GM21723 (cell line): ENCODE results near the gene LCMT1.

Experiments used
- ATAC-seq: cut with Tn5 transposase; IDR thresholded peaks from one replicate; pipeline ENCODE4 v1.9.1; 2021; ENCODE audit warnings: mild to moderate bottlenecking, moderate library complexity; ENCODE audit not compliant: unreplicated experiment

The LCMT1 gene

GRCh38 chr16:25192096-25192495, 80.6 kb downstream of the LCMT1 start:
- ATAC-seq = no peak

GRCh38 chr16:25194273-25194878, 82.8 kb downstream of the LCMT1 start:
- ATAC-seq = no peak

DNA sequence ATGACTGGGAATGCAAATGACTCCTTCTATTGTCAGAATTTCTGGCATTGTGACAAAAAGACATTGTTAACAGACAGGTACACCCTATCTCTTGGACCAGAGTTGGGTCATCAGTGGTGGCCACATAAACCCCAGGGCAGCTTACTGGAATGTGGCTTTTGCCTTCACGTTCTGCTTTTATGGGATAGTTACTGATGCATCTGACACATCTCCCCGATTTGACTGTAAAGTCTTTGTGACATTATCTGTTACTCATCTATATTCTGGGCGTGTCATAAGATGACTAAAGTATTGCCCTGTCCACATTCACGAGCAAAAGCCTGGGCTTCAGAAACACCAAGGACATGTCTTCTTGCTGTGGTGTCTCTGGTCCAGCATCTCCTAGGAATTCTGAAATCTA, 86.5 kb downstream of the LCMT1 start:
- no peak for ATAC-seq

DNA sequence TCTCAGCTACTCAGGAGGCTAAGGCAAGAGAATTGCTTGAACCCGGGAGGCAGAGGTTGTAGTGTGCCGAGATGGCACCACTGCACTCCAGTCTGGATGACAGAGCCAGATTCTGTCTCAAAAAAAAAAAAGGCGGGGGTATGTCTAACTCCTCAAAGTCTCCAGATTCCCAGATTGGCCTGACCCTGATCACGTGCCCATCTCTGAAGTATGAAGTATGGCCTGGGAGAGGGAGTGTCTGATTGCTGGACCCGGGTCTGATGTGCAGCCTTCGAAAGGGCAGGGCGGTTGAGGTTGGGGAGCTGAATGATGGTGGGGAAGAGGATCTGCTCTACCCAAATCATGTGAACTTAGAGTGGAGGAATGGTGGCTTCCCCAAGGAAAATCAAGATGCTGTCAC, 87.9 kb downstream of the LCMT1 start:
- ATAC-seq = no peak

DNA sequence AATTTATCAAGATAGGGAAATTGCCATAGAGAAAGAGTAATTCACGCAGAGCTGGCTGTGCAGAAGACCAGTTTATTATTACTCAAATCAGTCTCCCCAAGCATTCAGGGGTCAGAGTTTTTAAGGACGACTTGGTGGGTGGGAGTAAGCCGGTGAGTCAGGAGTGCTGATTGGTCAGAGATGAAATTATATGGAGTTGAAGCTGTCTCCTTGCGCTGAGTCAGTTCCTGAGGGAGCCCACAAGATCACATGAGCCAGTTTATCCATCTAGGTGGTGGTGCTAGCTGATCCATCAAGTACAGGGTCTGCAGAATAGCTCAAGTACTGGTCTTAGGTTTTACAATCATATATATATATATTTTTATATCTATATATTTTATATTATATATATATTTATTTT, 99.2 kb downstream of the LCMT1 start:
- ATAC-seq = no peak

DNA sequence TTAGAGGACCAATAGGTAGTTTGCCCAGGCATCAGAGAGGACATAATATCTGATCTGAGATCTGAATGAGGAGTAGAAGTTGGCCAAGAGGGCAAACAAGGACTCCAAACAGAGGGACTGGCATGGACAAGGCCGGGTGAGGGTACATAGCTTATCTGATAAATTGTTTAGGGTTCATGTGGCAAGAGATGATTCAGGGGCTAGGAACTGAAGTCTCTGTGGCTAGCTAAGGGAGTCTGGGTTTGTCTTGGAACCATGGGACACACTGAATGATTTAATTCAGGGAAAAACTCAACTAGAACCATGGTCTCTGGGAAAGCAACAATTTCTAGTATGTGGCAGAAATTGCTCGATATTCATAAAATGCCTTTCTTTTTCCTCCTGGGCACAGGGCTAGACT, 101.1 kb downstream of the LCMT1 start:
- ATAC-seq = no peak

DNA sequence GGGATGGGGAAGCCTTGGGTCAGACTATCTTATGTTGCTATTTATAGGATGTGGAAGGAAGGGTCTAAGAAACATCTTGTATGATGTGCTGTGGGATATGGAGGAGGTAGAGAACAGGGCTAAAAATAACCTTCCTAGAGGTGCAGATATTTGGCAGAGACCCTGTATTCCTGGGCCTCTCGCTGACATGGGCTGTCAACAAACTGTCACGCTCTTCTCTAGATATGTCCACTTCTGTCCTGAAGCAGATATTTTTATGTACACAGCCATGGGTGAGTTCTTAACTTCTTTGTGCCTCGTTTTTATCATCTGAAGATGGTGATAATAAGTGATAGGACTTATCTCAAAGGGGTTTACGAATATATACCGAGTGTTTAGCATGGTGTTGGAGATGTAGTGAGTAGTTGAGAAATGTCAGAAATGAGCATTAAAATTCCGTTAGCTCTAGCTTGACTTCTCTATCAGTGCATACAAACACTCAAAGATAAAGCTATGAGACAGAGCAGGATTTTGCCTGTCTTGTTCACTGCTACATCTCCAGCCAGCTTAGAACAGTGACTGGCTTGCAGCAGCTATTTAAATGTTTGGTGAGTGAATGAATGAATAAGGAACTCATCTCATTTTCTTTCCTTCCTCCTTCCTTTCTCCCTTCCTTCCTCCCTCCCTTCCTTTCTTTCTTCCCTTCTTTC, 102.3 kb downstream of the LCMT1 start:
- ATAC-seq = no peak

DNA sequence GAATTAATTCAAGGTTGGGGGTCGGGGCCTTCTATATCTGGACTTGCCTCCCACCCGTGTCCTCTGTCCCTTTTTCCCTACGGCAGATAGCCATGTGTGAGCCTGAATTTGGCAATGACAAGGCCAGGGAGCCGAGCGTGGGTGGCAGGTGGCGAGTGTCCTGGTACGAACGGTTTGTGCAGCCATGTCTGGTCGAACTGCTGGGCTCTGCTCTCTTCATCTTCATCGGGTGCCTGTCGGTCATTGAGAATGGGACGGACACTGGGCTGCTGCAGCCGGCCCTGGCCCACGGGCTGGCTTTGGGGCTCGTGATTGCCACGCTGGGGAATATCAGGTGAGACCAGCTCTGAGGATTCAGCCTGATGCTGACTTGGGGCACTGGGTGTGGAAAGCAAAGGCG, 105.6 kb downstream of the LCMT1 start:
- no peak for ATAC-seq

DNA sequence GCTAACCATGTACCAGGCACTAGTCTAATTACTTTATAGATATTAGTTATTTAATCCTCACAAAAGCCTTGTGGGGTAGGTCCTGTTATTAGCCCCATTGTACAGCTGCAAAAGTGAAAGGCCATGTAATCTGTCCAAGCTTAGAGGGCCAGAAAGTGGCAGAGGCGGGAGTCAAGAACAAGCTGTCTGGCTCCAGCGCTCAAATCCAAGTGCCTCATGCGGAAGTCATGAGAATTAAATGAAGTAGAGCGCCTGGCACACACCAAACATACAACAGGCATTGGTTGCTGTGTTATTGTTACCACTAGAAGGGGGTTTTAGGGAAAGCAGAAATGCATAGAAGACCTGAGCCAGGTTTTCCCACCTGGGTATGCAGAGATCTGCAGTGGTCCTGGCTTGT, 106.4 kb downstream of the LCMT1 start:
- no peak for ATAC-seq

GRCh38 chr16:25219070-25219737, 107.7 kb downstream of the LCMT1 start:
- ATAC-seq = no peak

DNA sequence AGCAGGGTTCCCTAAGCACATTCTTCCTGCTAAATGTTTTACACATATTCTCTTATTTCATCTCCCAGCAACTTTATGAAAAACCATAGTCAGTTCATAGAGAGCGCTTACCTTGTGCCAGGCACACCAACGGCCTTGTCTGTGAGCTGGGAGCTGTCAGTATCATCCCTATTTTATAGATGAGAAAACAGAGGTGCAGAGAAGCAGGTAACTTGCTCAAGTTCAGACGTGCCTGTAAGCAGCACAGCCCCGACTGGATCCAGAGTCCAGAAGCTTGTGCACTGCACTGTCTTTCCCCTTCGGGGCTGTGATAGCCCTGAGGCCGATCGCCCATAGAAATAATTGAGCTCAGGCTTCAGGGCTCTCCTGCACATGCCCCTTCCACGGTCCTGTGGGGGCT, 111.4 kb downstream of the LCMT1 start:
- no peak for ATAC-seq

GRCh38 chr16:25223964-25224363, 112.4 kb downstream of the LCMT1 start:
- no peak for ATAC-seq

- no peak for ATAC-seq
Observed at GRCh38 chr16:25224731-25225319, 113.3 kb downstream of the LCMT1 start.
